HCT116 (cell line): Measurements from ENCODE around the gene RNU6-7.

Experiments used
- POLR2A ChIP-seq: IDR thresholded peaks from 2 replicates; pipeline ENCODE4 v1.7.0; 2011; ENCODE audit warnings: borderline replicate concordance; ENCODE audit not compliant: insufficient read depth, insufficient read length; ENCODE audit errors: extremely low read depth
- RAD21 ChIP-seq: IDR thresholded peaks from 2 replicates; pipeline ENCODE4 v1.6.1; 2012; ENCODE audit warnings: low read depth, mild to moderate bottlenecking
- ZNF274 ChIP-seq: fragments of 200-500 bp; sonication (Bioruptor generic); IDR thresholded peaks from 2 replicates; pipeline ENCODE4 v1.6.1; 2014; ENCODE audit warnings: mild to moderate bottlenecking, low read depth, low read length, inconsistent platforms
- TF ChIP-seq, protein P1 (sequence below), 3 experiments: fragments of 200-600 bp in 1 of 3; sonication (generic) in 1 of 3; IDR thresholded peaks in 2 of 3; conservative IDR thresholded peaks in 1 of 3; 2 replicates each; pipeline ENCODE4 v1.5.1; 2012 to 2017; ENCODE audit warnings: low read depth in 2 of 3, low read length in 2 of 3, antibody characterized with exemption in 1 of 3, borderline replicate concordance in 1 of 3, control low read depth in 1 of 3, mild to moderate bottlenecking in 1 of 3, mixed read lengths in 1 of 3, mixed run types in 1 of 3, moderate library complexity in 1 of 3; ENCODE audit not compliant: insufficient read depth in 1 of 3
- TF ChIP-seq, protein P2 (sequence below): IDR thresholded peaks from 2 replicates; pipeline ENCODE4 v1.6.1; 2011; ENCODE audit warnings: mild to moderate bottlenecking, low read length, moderate library complexity; ENCODE audit not compliant: insufficient replicate concordance; ENCODE audit errors: extremely low read depth

DNA sequence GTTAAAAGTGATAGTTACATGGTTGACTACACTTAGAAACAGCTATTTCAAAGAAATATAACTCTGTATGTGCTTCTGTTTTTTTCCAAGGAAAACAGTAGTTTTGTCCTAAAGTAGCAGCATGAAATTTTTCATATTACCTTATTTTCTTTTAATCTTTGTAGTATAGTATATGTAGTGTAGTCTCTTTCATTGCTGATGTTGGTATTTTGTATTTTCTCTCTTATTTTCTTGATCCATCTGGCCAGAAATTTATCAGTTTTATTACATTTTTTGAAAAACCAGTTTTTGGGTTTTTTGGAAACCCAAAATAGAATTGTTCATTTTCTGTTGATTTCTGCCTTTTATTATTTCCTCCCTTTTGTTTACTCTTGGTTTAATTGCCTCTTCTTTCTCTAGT is 7.6 kb downstream of the RNU6-7 start:
- TF ChIP-seq, protein P1, sequence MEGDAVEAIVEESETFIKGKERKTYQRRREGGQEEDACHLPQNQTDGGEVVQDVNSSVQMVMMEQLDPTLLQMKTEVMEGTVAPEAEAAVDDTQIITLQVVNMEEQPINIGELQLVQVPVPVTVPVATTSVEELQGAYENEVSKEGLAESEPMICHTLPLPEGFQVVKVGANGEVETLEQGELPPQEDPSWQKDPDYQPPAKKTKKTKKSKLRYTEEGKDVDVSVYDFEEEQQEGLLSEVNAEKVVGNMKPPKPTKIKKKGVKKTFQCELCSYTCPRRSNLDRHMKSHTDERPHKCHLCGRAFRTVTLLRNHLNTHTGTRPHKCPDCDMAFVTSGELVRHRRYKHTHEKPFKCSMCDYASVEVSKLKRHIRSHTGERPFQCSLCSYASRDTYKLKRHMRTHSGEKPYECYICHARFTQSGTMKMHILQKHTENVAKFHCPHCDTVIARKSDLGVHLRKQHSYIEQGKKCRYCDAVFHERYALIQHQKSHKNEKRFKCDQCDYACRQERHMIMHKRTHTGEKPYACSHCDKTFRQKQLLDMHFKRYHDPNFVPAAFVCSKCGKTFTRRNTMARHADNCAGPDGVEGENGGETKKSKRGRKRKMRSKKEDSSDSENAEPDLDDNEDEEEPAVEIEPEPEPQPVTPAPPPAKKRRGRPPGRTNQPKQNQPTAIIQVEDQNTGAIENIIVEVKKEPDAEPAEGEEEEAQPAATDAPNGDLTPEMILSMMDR (IDR thresholded peaks at IDR 0.05 in 2 of 3, conservative IDR thresholded peaks at IDR 0.05 in 1 of 3; ENCODE audit: borderline replicate concordance in 1 of 3, insufficient read depth in 1 of 3, low read depth in 2 of 3, low read length in 2 of 3): no peak
- TF ChIP-seq POLR2A (no peak), RAD21 (no peak), ZNF274 (no peak)
- TF ChIP-seq, protein P2, sequence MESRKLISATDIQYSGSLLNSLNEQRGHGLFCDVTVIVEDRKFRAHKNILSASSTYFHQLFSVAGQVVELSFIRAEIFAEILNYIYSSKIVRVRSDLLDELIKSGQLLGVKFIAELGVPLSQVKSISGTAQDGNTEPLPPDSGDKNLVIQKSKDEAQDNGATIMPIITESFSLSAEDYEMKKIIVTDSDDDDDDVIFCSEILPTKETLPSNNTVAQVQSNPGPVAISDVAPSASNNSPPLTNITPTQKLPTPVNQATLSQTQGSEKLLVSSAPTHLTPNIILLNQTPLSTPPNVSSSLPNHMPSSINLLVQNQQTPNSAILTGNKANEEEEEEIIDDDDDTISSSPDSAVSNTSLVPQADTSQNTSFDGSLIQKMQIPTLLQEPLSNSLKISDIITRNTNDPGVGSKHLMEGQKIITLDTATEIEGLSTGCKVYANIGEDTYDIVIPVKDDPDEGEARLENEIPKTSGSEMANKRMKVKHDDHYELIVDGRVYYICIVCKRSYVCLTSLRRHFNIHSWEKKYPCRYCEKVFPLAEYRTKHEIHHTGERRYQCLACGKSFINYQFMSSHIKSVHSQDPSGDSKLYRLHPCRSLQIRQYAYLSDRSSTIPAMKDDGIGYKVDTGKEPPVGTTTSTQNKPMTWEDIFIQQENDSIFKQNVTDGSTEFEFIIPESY: no peak
